Panc1 (cell line): ENCODE data around the gene GCFC2. TPM values are rescaled to one million over a fixed set of nuclear protein-coding genes. Genes with fewer than 3 reads are reported as not detected.

Experiments
- ATAC-seq: fragments of 200-7000 bp; cut with Tn5 transposase; 2 replicates; pipeline ENCODE4 v1.9.1; 2020; ENCODE audit warnings: mild to moderate bottlenecking, moderate library complexity
- BruUV-seq: library from RNA; stranded (reverse); fragments of 400-500 nt; replicated peaks from 2 replicates; lab custom pipeline; 2021; lab: Mats Ljungman, UMichigan
- CTCF ChIA-PET: fragments of 300-600 bp; sonication (Branson Sonifier 250); formaldehyde crosslinking; loops from one replicate; lab custom pipeline; 2022; ENCODE audit warnings: antibody characterized with exemption; lab: Charles Lee
- POLR2A ChIA-PET: fragments of 300-600 bp; sonication (Branson Sonifier 250); formaldehyde crosslinking; loops from one replicate; lab custom pipeline; 2022; ENCODE audit warnings: antibody characterized with exemption; lab: Charles Lee
- DNase-seq: peaks from one replicate; pipeline ENCODE4 v3.0.0-alpha.2; 2010; ENCODE audit warnings: low read depth, low spot score
- H3K27ac ChIP-seq: 2 replicates; pipeline ENCODE4 v1.5.1; 2011; ENCODE audit warnings: mild to moderate bottlenecking, low read length, inconsistent platforms
- H3K27me3 ChIP-seq: fragments of 200-500 bp; sonication (Bioruptor generic); 2 replicates; pipeline ENCODE4 v1.6.0; 2014; ENCODE audit warnings: low read length, inconsistent platforms; ENCODE audit not compliant: control insufficient read depth, insufficient read depth
- H3K36me3 ChIP-seq: fragments of 200-500 bp; sonication (Bioruptor generic); 2 replicates; pipeline ENCODE4 v1.5.1; 2014; ENCODE audit warnings: inconsistent platforms, mild to moderate bottlenecking, low read length, moderate library complexity; ENCODE audit not compliant: control insufficient read depth, insufficient read depth
- H3K4me1 ChIP-seq: 2 replicates; pipeline ENCODE4 v1.5.1; 2011; ENCODE audit warnings: inconsistent platforms, mild to moderate bottlenecking, low read length, moderate library complexity; ENCODE audit not compliant: control insufficient read depth, insufficient read depth
- H3K4me3 ChIP-seq, 2 experiments: 2 replicates each; pipeline ENCODE4 v1.5.1; 2011 to 2012; ENCODE audit warnings: low read depth in 2 of 2, low read length in 2 of 2, mild to moderate bottlenecking in 2 of 2, inconsistent platforms in 1 of 2, moderate library complexity in 1 of 2
- H3K9me3 ChIP-seq: fragments of 200-500 bp; sonication (Bioruptor generic); 2 replicates; pipeline ENCODE4 v1.5.1; 2014; ENCODE audit warnings: low read depth, mild to moderate bottlenecking, inconsistent platforms, low read length, moderate library complexity; ENCODE audit not compliant: control insufficient read depth, insufficient read depth
- POLR2AphosphoS5 ChIP-seq: IDR thresholded peaks from 2 replicates; pipeline ENCODE4 v1.6.1; 2012; ENCODE audit warnings: mild to moderate bottlenecking, low read depth, low read length, moderate library complexity
- SIN3A ChIP-seq: IDR thresholded peaks from 2 replicates; pipeline ENCODE4 v1.6.1; 2012; ENCODE audit warnings: low read depth, mild to moderate bottlenecking, low read length, moderate library complexity, borderline replicate concordance; ENCODE audit not compliant: insufficient read depth
- TCF7L2 ChIP-seq: IDR thresholded peaks from 2 replicates; pipeline ENCODE4 v1.6.1; 2011; ENCODE audit warnings: mild to moderate bottlenecking, low read depth, low read length, inconsistent platforms
- in situ Hi-C: cut with HindIII; loops from 2 replicates; pipeline ENCODE4 v1.10.0; 2016; ENCODE audit warnings: low sequenced_read_pairs, low pct_unique_long_range_greater_than_20kb
- intact Hi-C: fragments of 100-400 bp; cut with micrococcal nuclease; formaldehyde crosslinking; loops from one replicate; pipeline ENCODE4 v1.10.0; 2022; ENCODE audit not compliant: unreplicated experiment
- total RNA-seq: library from RNA; stranded (reverse); gene quantifications from one replicate; pipeline ENCODE4 v1.2.1, GENCODE V29; 2021; ENCODE audit not compliant: unreplicated experiment
- TF ChIP-seq, protein P1 (sequence below): fragments of 450-650 bp; IDR thresholded peaks from 2 replicates; pipeline ENCODE4 v1.5.1; 2017; ENCODE audit warnings: mild to moderate bottlenecking
- TF ChIP-seq, protein P2 (sequence below), 2 experiments: IDR thresholded peaks; 2 replicates each; pipeline ENCODE4 v1.6.1; 2011 to 2012; ENCODE audit warnings: low read depth in 2 of 2, control low read depth in 1 of 2, low read length in 1 of 2, mild to moderate bottlenecking in 1 of 2, moderate library complexity in 1 of 2; ENCODE audit not compliant: insufficient read depth in 1 of 2

The GCFC2 gene
- total RNA-seq, 1 experiment from 2014 or later: 26.3 TPM

DNA sequence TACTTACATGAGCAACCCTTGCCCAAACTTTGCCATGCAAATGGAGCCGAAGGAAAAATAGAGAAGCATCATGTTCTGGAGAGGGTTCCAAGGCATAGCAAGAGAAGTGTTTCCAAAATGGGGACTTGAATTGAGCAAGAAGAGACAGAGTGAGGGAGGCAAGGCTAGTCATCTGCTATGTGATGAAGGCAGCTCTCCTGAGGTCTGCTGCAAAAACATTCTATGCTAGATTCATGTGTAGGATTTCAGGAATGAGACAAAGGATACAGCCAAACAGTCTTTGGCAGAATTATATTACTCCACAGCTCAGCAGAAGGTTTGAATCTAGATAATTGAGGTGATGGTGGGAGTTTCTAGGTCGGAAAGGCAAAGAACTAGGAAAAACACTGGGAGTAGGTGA, 88.2 kb downstream of the GCFC2 start:
- no peaks in the 10 kb centered on the region for H3K4me1 ChIP-seq
- no peak overlapping the region for H3K4me3 ChIP-seq
- no peak for DNase-seq
- H3K36me3 ChIP-seq: no peaks in the 10 kb centered on the region
- peaks cover 8% of the 10 kb centered on the region for H3K27me3 ChIP-seq
- CTCF ChIA-PET: no interaction called here
- intact Hi-C loops (loop anchor here (10.0 kb wide), 1 partner anchor 558 kb away; no protein-coding TSS in a partner anchor), in situ Hi-C loops (no loop called here)
- POLR2A ChIA-PET: no interaction called here
- TF ChIP-seq SIN3A (no peak), TCF7L2 (no peak), POLR2AphosphoS5 (no peak)
- TF ChIP-seq, protein P1, sequence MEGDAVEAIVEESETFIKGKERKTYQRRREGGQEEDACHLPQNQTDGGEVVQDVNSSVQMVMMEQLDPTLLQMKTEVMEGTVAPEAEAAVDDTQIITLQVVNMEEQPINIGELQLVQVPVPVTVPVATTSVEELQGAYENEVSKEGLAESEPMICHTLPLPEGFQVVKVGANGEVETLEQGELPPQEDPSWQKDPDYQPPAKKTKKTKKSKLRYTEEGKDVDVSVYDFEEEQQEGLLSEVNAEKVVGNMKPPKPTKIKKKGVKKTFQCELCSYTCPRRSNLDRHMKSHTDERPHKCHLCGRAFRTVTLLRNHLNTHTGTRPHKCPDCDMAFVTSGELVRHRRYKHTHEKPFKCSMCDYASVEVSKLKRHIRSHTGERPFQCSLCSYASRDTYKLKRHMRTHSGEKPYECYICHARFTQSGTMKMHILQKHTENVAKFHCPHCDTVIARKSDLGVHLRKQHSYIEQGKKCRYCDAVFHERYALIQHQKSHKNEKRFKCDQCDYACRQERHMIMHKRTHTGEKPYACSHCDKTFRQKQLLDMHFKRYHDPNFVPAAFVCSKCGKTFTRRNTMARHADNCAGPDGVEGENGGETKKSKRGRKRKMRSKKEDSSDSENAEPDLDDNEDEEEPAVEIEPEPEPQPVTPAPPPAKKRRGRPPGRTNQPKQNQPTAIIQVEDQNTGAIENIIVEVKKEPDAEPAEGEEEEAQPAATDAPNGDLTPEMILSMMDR: no peak
- TF ChIP-seq, protein P2, sequence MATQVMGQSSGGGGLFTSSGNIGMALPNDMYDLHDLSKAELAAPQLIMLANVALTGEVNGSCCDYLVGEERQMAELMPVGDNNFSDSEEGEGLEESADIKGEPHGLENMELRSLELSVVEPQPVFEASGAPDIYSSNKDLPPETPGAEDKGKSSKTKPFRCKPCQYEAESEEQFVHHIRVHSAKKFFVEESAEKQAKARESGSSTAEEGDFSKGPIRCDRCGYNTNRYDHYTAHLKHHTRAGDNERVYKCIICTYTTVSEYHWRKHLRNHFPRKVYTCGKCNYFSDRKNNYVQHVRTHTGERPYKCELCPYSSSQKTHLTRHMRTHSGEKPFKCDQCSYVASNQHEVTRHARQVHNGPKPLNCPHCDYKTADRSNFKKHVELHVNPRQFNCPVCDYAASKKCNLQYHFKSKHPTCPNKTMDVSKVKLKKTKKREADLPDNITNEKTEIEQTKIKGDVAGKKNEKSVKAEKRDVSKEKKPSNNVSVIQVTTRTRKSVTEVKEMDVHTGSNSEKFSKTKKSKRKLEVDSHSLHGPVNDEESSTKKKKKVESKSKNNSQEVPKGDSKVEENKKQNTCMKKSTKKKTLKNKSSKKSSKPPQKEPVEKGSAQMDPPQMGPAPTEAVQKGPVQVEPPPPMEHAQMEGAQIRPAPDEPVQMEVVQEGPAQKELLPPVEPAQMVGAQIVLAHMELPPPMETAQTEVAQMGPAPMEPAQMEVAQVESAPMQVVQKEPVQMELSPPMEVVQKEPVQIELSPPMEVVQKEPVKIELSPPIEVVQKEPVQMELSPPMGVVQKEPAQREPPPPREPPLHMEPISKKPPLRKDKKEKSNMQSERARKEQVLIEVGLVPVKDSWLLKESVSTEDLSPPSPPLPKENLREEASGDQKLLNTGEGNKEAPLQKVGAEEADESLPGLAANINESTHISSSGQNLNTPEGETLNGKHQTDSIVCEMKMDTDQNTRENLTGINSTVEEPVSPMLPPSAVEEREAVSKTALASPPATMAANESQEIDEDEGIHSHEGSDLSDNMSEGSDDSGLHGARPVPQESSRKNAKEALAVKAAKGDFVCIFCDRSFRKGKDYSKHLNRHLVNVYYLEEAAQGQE (IDR thresholded peaks at IDR 0.05; ENCODE audit: insufficient read depth in 1 of 2, low read depth in 2 of 2, low read length in 1 of 2): no peak
- no peak for ATAC-seq
- H3K9me3 ChIP-seq: no peaks in the 10 kb centered on the region
- BruUV-seq: no TSS peak
- H3K27ac ChIP-seq: no peak overlapping the region

DNA sequence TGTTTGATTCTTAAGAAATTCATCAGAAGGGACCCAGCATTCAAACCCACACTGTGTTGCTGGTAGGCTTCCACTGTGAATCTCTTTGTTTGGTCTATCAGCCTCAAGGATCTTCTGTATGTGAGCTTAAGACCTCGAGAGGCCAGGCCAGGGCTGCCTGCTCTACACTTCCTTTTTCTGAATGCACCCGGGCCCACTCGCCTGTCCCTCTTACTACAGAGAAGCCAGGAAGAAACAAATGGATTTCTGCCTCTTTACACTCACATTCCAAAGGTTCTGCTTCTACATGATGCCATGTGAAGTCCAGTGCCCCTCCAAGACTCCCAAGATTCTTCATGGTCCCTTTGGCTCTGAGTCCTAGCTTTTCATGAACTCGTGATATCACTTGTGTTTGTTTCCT, 89.5 kb downstream of the GCFC2 start:
- peaks cover 8% of the 10 kb centered on the region for H3K27me3 ChIP-seq
- H3K4me3 ChIP-seq: no peak overlapping the region
- no TSS peak for BruUV-seq
- H3K4me1 ChIP-seq: no peaks in the 10 kb centered on the region
- no peak for TF ChIP-seq SIN3A
- TF ChIP-seq TCF7L2: no peak
- POLR2A ChIA-PET: no interaction called here
- no peak overlapping the region for H3K27ac ChIP-seq
- intact Hi-C loops: loop anchor here (10.0 kb wide), 1 partner anchor 556 kb away; no protein-coding TSS in a partner anchor
- CTCF ChIA-PET: no interaction called here
- DNase-seq: no peak
- H3K9me3 ChIP-seq: no peaks in the 10 kb centered on the region
- H3K36me3 ChIP-seq: no peaks in the 10 kb centered on the region
- ATAC-seq: no peak
- in situ Hi-C loops: no loop called here

DNA sequence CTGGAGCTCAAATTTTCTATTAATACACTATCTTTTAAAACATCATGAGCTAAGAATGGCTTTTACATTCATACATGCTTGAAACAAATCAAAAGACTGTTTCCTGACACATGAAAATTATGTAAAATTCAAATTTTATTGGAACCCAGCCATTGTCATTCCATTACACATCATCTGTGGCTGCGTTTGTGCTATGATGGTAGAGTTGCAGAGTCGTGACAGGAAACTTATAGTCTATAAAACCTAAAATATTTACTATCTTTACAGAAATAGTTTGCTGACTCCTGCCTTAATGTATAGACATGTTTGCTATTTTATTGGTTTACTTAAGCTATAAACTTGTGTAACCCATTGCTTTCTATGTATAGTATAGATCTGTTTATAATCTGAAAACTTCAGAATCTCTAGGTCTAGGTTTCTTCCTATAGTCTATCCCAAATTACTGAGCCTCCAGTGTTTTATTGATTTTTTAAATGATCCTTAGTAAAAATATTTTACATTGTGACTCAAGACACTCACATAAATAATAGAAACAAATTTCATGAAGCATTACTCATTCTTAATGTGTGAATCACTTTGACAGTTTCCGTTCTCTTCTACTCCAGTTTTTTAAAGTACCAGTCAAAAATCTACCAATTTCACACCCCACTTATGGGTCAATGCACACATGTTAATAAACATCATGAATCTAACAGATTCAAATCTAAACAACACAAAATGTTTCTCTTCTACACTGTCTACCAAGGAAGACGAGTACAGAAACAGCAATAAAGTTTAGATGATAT, 90.6 kb downstream of the GCFC2 start:
- H3K27me3 ChIP-seq: peaks cover 8% of the 10 kb centered on the region; the same call in 1 of the 2 replicates
- H3K4me3 ChIP-seq: no peak overlapping the region
- intact Hi-C loops (loop anchor here (10.0 kb wide), 1 partner anchor 555 kb away; no protein-coding TSS in a partner anchor), in situ Hi-C loops (no loop called here)
- no peak for ATAC-seq
- no peaks in the 10 kb centered on the region for H3K9me3 ChIP-seq
- DNase-seq: no peak
- H3K27ac ChIP-seq: no peak overlapping the region
- ChIA-PET POLR2A (no interaction called here), CTCF (no interaction called here)
- no peak for TF ChIP-seq POLR2AphosphoS5
- no peak for TF ChIP-seq TCF7L2
- TF ChIP-seq, protein P1: no peak
- TF ChIP-seq, protein P2 (IDR thresholded peaks at IDR 0.05; ENCODE audit: insufficient read depth in 1 of 2, low read depth in 2 of 2, low read length in 1 of 2): no peak
- TF ChIP-seq SIN3A: no peak
- no peaks in the 10 kb centered on the region for H3K36me3 ChIP-seq
- BruUV-seq: no TSS peak
- H3K4me1 ChIP-seq: no peaks in the 10 kb centered on the region
